ENCODE results near the gene NLRX1. TPM values are rescaled to one million over a fixed set of nuclear protein-coding genes. Genes with fewer than 3 reads are reported as not detected.
"Not testable (repeated sequence)": the region's sequence is repeated elsewhere in the genome, so short reads cannot be mapped to it uniquely, and the experiment has no call there.

Gene NLRX1
- total RNA-seq, 1 experiment from 2014 or later: 14.7 TPM

DNA sequence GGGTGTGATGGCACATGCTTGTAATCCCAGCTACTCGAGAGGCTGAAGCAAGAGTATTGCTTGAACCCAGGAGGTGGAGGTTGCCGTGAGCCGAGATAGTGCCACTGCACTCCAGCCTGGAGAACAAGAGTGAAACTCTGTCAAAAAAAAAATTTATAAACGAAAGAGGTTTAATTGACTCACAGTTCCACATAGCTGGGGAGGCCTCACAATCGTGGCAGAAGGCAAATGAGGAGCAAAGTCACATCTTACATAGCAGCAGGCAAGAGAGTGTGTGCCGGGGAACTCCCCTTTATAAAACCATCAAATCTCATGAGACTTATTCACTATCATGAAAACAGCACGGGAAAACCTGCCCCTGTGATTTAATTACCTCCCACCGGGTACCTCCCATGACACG is 15.9 kb downstream of the NLRX1 start:
- not testable (repeated sequence) for DNase-seq (ENCODE audit: low spot score)

DNA sequence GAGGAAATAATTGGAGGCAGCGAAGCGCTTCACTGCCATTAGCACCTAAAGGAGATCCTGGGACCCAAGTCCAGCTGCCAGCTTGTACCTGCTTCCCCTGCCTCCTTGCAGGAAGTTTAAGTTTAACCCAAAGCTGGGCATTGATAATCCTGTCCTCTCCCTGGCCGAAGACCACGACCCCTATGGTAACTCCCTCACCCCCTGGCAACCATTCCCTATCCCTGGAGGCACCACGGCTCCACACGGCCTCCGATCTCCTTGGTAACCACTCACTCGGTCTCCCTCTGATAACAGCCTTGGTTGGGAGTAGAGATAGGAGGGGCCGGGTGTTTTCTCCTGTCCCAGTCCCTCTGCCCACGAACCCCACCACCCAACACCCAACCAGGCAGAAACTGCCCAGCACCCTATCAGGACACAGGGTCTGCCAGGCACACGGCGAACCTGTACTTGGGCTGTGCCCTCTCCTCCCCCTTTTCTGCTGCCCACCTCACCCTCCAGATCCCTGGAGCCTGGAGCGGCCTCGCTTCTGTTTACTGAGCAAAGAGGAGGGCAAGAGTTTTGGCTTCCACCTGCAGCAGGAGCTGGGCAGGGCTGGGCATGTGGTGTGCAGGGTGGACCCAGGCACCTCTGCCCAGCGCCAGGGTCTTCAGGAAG is 17.6 kb downstream of the NLRX1 start:
- no peak for DNase-seq (ENCODE audit: low spot score)

DNA sequence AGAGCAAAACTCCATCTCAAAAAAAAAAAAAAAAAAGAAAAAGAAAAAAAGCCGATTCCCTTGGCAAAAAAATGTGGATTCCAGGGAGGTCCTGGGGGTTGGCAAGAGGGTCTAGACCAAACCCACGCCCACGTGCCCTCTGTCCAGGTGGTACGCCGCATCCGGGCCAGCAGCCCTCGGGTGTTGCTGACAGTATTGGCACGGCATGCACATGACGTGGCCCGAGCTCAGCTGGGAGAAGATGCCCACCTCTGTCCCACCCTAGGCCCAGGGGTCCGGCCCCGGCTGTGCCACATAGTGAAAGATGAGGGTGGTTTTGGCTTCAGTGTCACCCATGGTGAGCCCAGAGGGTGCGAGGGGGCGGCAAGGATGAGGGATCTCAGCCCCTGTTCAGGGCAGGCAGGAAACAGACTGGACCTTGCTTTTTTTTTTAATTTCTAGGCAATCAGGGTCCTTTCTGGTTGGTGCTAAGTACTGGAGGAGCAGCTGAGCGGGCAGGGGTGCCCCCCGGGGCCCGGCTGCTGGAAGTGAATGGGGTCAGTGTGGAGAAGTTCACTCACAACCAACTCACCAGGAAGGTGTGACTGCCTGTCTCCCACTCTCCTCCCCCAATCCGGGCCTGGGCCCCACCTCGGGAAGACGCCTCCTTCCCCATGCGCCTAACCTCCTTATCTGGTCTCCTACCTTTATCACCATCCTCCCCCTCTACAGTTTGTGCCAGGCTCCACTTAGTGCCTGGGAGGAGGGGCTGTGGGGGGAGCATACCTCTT is 18.8 kb downstream of the NLRX1 start:
- DNase-seq (ENCODE audit: low spot score): no peak

DNA sequence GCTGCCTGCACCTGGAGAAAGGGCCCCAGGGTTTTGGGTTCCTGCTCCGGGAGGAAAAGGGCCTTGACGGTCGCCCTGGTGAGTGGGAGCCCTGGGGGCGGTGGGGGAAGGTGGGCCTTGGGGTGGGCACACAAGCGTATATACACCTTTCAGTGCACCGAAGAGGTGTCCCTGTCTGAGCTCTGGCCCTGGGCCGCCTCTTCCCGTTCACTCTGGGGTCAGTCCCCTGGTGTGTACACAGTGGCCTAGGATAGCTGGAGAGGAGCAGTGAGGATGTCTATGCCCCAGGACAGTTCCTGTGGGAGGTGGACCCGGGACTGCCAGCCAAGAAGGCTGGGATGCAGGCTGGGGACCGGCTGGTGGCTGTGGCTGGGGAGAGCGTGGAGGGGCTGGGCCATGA is 19.5 kb downstream of the NLRX1 start:
- DNase-seq (ENCODE audit: low spot score): no peak

DNA sequence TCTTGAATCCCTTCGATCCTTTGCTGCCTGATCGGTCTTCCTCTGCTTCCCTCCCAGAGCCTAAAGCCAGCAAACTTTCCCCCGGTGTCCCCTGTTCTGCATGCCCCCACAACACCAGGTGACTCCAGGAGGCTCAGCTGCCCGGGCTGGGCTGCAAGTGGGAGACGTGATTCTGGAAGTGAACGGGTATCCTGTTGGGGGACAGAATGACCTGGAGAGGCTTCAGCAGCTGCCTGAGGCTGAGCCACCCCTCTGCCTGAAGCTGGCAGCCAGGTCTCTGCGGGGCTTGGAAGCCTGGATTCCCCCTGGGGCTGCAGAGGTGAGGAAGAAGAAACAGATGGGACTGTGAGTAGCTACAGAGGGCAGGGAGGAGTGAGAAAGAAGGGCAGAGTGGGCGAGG is 20.4 kb downstream of the NLRX1 start:
- DNase-seq (ENCODE audit: low spot score): no peak

DNA sequence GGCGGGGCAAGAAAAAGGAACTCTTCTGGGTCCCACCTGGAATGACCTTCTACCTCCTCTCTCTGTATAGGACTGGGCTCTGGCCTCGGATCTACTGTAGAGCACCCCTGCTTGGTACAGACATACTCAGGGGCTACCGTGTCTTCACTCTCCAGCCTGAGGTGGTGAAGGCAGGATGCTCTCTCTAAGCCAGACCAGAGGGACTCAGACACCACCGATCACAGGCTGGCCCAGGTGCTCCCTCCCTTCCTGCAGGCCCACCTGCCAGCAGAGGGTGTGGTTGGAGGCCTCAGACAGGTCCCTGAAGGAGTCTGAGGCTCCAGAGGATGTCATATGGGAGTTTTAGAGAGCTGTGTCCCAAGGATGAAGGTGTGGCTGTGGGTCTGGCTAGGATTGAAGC is 20.9 kb downstream of the NLRX1 start:
- DNase-seq (ENCODE audit: low spot score): no peak

DNA sequence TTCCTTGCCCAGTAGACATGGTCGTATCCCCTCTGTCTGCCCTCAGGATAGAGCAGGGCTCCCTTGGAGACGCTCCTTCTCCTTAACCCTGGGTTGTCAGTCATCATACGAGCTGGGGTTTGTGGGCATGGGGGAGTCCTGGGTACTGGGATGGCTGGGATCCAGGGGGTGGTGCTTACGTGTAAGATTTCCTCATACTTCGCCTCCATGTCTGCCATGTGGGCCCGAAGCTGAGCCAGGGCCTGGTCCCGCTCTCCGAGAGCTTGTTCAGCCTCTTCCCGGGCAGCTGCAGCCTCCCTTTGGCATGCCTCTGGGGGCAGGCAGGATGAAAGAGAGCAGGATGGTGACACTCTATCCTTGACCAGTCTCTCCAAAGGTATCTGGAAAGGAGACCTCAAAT is 22.0 kb downstream of the NLRX1 start:
- no peak for DNase-seq (ENCODE audit: low spot score)

DNA sequence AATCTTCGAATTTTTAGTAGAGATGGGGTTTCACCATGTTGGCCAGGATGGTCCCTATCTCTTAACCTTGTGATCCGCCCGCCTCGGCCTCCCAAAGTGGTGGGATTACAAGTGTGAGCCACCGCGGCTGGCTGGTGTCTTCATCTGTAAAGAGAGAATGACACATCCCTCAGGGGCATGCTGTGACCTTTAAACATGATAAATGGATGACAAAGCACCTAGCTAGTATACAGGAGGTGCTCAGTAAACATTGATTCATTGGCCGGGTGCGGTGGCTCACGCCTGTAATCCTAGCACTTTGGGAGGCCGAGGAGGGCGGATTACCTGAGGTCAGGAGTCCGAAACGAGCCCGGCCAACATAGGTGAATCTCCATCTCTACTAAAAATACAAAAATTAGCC is 22.7 kb downstream of the NLRX1 start:
- DNase-seq (ENCODE audit: low spot score): not testable (repeated sequence)

DNA sequence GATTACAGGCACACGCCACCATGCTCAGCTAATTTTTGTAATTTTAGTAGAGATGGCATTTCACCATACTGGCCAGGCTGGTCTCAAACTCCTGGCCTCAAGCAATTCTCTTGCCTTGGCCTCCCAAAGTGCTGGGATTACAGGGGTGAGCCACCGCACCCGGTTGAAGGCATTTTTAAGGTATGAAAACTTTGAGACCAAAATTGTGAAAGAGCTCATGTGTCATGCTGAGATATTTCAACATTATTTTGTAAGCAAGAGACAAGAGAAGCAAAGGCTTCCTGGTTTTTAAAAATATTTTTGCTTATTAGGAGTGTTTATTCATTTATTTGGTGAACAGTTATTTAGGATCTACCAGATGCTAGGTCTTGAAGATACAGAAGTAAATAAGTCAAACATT is 23.6 kb downstream of the NLRX1 start:
- no peak for DNase-seq (ENCODE audit: low spot score)

DNA sequence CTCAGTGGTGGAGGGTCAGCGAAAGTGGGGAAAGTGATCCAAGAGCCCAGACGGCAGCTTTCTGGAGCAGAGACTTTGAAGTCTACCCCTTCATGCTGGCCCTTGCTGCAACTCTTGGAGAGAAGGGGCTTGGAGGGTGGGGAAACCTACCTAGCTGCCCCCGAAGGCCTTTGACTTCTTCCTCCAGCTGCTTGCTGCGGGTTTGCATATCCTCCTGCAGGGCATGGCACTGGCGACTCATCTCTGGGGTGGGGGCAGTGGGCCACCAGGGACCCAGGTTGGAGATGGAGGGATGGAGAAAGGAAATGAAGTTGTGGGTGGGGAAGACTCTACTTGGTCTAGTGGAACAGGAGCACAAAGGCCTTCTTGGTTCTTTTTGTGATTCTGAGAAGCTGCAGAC is 24.5 kb downstream of the NLRX1 start:
- no peak for DNase-seq (ENCODE audit: low spot score)

DNA sequence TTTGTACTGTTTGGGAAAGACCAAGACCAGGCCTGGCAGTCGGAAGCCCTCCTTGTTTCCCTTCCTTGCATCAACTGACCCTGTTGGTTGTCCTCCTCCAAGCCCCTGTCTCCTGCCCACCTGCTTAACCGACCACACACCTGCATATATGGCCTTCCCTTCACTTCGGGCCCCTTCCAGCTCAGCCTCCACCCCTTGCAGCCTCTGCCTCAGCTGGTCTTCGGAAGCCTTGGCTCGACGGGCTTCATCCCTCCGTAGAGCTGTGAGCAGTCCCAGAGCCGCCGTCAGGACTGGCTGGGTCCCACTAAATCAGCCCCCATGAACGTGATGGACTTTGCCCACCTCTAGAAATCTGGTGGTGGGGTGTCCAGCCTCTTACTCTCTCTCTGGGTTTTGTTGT is 25.1 kb downstream of the NLRX1 start:
- no peak for DNase-seq (ENCODE audit: low spot score)

DNA sequence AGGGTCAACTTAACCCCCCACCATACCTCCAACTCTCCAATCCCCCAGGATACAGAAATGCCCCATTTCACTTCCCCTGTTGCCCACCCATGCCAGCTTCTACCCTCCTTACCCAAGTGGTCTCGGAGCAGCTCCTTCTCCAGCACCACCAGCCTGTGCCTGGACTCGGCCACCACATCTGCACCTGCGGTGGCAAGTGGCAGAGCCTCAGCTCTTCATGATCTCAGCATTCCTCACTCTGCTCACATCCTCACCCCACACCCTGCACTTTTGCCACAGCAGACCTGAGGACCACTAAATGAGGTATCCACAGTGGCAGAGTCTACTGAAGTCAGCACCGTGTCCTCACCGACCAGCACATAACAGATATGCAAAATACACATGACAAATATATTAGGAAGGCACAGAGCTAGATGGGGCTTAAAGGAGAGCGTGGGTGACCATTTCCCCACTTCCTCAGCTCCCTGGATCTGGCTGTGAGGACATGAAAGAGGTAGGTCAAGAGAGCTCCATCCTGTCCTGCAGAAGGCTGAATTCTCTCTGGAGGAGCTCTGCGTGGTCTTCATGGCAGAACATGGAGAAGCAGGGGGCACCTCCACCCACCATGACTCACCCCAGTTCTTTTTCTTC is 26.4 kb downstream of the NLRX1 start:
- DNase-seq (ENCODE audit: low spot score): no peak

DNA sequence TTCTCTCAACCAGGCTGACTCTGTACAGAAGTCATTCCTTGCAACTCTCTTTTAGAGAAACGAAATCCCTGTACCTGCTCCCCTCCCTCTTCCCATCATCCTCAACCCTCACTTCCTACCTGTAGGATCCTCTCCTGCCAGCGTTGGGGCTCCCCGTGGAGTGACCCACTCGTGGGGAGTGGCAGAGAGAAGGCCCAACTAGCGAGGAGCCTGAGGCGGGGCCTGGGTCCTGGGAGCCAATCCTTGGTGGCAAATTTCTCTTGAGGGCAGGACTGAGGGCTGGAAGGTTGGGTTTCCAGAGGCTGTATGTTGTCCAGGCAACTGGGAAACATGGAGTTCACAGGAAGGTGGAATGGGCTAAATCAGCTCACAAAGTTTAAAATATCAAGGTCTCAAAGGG is 27.2 kb downstream of the NLRX1 start:
- DNase-seq (ENCODE audit: low spot score): no peak

DNA sequence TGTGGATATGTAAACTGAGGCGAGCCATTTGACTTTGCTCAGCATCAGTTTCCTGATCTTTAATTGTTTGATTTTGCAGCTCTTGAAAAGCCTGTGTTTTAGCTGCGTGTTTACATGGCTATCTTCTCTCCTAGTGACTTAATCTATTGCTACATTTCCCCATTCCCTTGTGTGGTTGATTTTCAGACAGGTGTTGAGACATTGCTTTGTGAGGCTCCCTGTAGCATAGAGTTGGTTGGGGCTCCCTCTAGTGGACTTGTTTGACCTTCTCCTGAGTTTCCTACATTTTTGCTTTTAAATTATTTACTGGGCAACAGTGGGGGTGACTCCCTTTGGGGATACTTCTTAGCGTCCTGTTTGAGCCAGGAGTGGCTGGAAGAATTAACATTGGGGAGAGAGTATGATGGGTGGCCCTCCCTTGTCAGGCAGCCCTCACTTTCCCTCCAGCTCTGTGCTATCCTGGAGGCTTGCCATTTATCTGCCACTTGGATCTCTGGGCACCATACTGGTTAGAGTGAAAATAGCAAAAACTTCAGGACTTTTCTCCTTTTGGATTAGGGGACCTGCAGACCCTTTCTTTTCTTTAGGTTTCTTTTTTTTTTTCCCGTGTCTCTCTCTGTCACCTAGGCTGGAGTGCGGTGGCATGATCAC is 28.4 kb downstream of the NLRX1 start:
- peak; percentile 78 for DNase-seq (ENCODE audit: low spot score)

DNA sequence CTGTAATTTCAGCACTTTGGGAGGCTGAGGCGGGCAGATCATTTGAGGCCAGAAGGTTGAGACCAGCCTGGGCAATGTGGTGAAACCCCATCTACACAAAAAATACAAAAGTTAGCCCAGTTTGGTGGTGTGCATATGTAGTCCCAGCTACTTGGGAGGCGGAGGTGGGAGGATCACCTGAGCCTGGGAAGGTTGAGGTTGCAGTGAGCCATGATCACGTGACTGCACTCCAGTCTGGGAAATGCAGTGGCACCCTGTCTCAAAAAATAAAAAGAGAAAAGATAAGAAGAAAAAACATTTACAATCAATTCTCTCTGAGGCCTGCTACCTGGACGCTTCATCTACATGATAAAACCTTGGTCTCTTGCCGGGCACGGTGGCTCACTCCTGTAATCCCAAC is 30.4 kb downstream of the NLRX1 start:
- no peak for DNase-seq (ENCODE audit: low spot score)

DNA sequence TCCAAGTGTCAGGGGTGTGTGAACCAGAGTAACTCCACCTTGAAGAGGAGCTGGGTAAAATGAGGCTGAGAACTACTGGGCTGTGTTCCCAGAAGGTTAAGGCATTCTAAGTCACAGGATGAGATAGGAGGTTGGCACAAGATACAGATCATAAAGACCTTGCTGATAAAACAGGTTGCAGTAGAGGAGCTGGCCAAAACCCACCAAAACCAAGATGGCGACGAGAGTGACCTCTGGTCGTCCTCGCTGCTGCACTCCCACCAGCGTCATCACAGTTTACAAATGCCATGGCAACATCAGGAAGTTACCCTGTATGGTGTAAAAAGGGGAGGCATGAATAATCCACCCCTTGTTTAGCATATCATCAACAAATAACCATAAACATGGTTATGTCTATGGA is 32.7 kb downstream of the NLRX1 start:
- DNase-seq (ENCODE audit: low spot score): not testable (repeated sequence)

DNA sequence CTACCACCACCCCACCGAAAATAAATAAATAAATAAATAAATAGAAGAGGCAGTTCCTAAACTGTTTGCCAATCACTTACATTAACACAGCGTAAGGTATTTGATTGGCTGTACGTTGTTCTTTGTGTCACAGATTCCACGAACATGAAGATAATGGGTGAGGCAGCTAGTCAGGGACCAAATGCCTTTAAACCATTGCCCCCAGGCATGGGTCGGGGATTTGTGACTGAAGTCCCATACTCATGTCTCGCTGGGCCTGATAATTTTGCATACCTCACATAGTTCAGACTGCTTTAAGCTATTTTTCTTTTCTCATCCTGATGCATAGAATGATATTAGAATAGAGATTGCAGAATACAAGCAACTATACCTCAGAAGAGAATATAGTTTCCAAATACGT is 34.0 kb downstream of the NLRX1 start:
- no peak for DNase-seq (ENCODE audit: low spot score)

DNA sequence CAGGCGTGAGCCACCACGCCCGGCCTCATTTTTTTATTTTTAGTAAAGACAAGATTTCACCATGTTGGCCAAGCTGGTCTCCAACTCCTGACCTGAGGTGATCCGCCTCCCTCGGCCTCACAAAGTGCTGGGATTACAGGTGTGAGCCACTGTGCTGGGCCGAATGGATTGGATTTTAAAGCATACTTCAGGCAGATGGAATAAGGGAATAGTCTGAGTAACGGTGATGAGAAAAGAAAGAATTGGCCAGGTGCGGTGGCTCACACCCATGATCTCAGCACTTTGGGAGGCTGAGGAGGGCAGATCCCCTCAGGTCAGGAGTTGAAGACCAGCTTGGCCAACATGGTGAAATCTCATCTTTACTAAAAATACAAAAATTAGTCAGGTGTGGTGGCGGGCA is 35.5 kb downstream of the NLRX1 start:
- no peak for DNase-seq (ENCODE audit: low spot score)

DNA sequence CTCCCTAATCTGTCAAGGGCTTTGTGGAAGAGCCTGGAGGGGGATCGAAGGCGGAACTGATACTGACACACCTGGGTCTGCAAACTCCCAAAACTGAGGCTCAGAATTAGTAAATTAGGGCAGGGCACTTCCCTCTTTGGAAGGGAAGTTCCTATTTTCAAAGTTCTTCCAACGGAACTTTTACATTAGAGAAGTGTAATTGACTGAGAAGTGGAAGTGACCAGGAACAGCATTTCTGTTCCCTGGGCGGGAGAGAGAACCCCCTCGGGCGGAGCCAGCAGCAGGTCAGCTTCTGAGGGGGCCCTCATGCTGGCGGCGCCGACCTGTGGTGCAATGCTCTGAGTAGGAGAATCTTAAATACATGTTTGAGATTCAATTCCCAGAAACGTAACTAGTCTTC is 36.6 kb downstream of the NLRX1 start:
- DNase-seq (ENCODE audit: low spot score): no peak

DNA sequence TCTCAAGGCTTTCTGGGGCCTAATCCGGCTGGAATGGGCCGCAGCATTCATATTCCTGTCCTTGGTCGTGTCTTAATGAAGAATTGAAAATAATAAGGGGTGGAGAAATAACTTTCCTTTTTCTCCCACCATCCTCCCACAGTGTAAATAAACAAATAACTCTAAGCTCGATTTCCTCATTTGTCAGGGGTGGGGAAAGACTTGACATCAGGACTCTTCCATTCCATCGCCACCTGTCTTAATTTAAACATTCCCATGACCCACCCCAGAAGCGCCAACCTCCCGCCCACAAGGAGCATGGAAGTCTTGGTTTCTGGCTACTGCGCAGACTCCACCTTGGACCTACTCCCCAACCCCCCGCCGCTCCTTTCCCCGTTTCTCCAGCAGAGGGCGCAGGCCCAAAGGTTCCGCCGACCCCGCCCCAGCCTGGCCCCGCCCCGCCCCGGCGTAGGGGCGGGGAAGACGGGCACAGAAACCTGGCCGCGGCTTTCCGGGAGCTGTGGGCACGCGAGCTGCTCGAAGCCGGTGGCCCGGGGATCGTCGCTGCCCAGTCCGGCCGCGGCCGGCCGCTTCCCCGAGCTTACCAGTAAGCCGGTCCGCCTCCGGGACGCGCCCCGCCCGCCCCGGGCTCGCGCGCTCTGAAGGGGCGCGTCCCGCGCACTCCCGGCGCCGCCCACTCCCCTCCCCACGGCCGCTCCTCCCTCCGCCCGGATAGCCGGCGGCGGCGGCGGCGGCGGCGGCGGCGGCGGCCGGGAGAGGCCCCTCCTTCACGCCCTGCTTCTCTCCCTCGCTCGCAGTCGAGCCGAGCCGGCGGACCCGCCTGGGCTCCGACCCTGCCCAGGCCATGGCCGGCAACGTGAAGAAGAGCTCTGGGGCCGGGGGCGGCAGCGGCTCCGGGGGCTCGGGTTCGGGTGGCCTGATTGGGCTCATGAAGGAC is 37.3 kb downstream of the NLRX1 start, which contains the start of gene CBL:
TSS of gene CBL (plus strand) at position 766 of the 937 bp plus-strand sequence. CDS start at position 845, 79 bp downstream.
- peak; percentile 77 for DNase-seq (ENCODE audit: low spot score)

Data from H4 (cell line).